Effector memory CD8-positive, alpha-beta T cell (primary cell): ENCODE data around the gene CRLF3.
"Not testable (repeated sequence)": the region's sequence is repeated elsewhere in the genome, so short reads cannot be mapped to it uniquely, and the experiment has no call there.

Experiments used
- ATAC-seq: fragments of 150-1000 bp; cut with Tn5 transposase; replicated peaks from 2 replicates; pipeline ENCODE4 v1.10.0; 2021; ENCODE audit warnings: mild to moderate bottlenecking, moderate library complexity
- DNase-seq, 3 experiments: peaks; one replicate each; pipeline ENCODE4 v3.0.0; 2021
- H3K27ac Mint-ChIP-seq, 2 donors: one replicate each; pipeline ENCODE4 v1.8.0; 2022; ENCODE audit warnings: mild to moderate bottlenecking in 2 of 2, mixed read lengths in 2 of 2, moderate library complexity in 2 of 2
- H3K27me3 Mint-ChIP-seq, 2 donors: one replicate each; pipeline ENCODE4 v1.8.0; 2022; ENCODE audit warnings: mixed read lengths in 2 of 2
- H3K36me3 Mint-ChIP-seq: one replicate; pipeline ENCODE4 v1.8.0; 2022; ENCODE audit warnings: mild to moderate bottlenecking, moderate library complexity, mixed read lengths; ENCODE audit not compliant: insufficient read depth
- H3K4me1 Mint-ChIP-seq, 2 donors: one replicate each; pipeline ENCODE4 v1.8.0; 2022; ENCODE audit warnings: low read depth in 2 of 2, mixed read lengths in 2 of 2
- H3K4me3 Mint-ChIP-seq, 2 donors: one replicate each; pipeline ENCODE4 v1.8.0; 2022; ENCODE audit warnings: mild to moderate bottlenecking in 2 of 2, mixed read lengths in 2 of 2, moderate library complexity in 2 of 2
- H3K9me3 Mint-ChIP-seq, 2 donors: one replicate each; pipeline ENCODE4 v1.8.0; 2022; ENCODE audit warnings: mixed read lengths in 2 of 2

CRLF3 gene

GRCh38 chr17:30827082-30827481 lies 2.6 kb upstream of the CRLF3 start:
- Mint-ChIP-seq H3K27me3 (no peaks in the 10 kb centered on the region), H3K27ac (no peak overlapping the region), H3K4me3 (no peak overlapping the region), H3K36me3 (peaks cover 18% of the 10 kb centered on the region), H3K4me1 (peaks cover 20 to 36% of the 10 kb centered on the region in 2 donors), H3K9me3 (no peaks in the 10 kb centered on the region)
- DNase-seq (no peak), ATAC-seq (no peak)

- H3K9me3 Mint-ChIP-seq = no peaks in the 10 kb centered on the region
- no peaks in the 10 kb centered on the region for H3K27me3 Mint-ChIP-seq
- H3K4me1 Mint-ChIP-seq = peaks cover 30 to 45% of the 10 kb centered on the region in 2 donors
- ATAC-seq = peak; percentile 13
- H3K27ac Mint-ChIP-seq = peak overlapping the region; percentile 72 to 90
- peaks cover 8% of the 10 kb centered on the region for H3K36me3 Mint-ChIP-seq
- peak; percentile 9 to 17 (median 14) for DNase-seq
- H3K4me3 Mint-ChIP-seq = peak overlapping the region; percentile 78 to 96
Observed at GRCh38 chr17:30824002-30824355, 513 bp downstream of the CRLF3 start.

- DNase-seq (no peak), ATAC-seq (no peak)
- Mint-ChIP-seq H3K9me3 (no peaks in the 10 kb centered on the region), H3K4me1 (peaks cover 34 to 51% of the 10 kb centered on the region in 2 donors), H3K27me3 (no peaks in the 10 kb centered on the region), H3K4me3 (peak overlapping the region; percentile 78 to 96), H3K27ac (peak overlapping the region; percentile 89 to 90), H3K36me3 (peaks cover 12% of the 10 kb centered on the region)
Observed at GRCh38 chr17:30823421-30823820, 1.1 kb downstream of the CRLF3 start.

DNA sequence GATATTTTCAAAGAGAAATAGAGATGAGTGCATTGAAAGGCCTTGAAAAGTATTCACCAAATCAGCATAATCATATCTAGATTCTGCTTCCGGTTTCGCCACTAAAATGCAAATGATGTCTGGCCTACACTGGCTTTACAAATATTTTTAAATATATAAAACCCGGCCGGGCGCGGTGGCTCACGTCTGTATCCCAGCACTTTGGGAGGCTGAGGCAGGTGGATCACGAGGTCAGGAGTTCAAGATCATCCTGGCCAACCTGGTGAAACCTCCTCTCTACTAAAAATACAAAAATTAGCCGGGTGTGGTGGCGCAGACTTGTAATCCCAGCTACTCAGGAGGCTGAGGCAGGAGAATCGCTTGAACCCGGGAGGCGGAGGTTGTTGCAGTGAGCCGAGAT lies 1.6 kb downstream of the CRLF3 start:
- not testable (repeated sequence) for ATAC-seq, DNase-seq, H3K27me3 Mint-ChIP-seq, H3K9me3 Mint-ChIP-seq
- H3K4me3 Mint-ChIP-seq = peak overlapping the region; percentile 78 to 96
- H3K27ac Mint-ChIP-seq = peak overlapping the region; percentile 89 to 90
- peaks cover 34 to 52% of the 10 kb centered on the region in 2 donors for H3K4me1 Mint-ChIP-seq
- peaks cover 12% of the 10 kb centered on the region for H3K36me3 Mint-ChIP-seq

DNA sequence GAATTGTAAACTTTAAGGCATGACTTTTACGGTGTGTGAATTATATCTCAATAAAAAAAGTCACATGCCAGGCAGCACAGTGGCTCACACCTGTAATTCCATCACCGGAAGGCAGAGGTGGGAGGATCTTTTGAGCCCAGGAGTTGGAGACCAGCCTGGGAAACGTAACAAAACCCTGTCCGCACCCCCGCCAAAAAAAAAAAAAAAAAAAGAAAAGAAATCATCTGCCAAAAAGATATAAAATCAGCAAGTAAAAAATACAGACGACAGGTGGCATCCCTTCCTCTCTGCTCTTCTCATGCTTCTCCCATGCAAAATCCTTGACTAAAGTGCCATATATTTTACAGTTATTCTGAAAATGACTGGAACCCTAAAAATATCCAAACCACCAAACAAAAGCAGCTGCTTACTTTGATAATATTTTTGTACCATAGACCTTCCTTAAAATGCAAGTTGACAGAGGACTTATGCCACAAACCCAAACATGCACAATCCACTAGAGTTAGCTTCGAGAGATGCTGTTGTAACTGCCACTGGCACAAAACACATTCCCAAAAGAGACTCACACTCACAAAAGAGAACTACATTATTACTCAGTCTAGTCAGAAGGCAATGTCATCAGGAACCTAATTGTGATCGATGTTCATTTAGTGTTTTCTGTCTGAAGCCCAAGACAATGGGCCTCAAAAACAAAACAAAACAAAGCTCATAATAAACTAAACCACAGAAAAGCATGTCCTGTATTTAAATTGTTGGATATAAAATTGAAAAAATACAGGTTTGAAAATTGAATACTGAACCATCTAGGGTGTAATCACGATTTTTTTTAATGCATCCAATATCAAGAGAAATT lies 2.4 kb downstream of the CRLF3 start:
- Mint-ChIP-seq H3K27me3 (no peaks in the 10 kb centered on the region), H3K4me1 (peaks cover 35 to 52% of the 10 kb centered on the region in 2 donors), H3K9me3 (no peaks in the 10 kb centered on the region), H3K36me3 (peaks cover 12% of the 10 kb centered on the region), H3K27ac (peak overlapping the region; percentile 89 to 90), H3K4me3 (peak overlapping the region; percentile 78 to 96)
- no peak for DNase-seq
- ATAC-seq = no peak

GRCh38 chr17:30819971-30820705 lies 4.4 kb downstream of the CRLF3 start:
- Mint-ChIP-seq H3K36me3 (peaks cover 15% of the 10 kb centered on the region), H3K4me1 (peaks cover 42 to 54% of the 10 kb centered on the region in 2 donors), H3K27me3 (no peaks in the 10 kb centered on the region), H3K4me3 (peak overlapping the region; percentile 78 to 96), H3K9me3 (no peaks in the 10 kb centered on the region), H3K27ac (peak overlapping the region; percentile 89 to 93)
- DNase-seq (no peak), ATAC-seq (no peak)

DNA sequence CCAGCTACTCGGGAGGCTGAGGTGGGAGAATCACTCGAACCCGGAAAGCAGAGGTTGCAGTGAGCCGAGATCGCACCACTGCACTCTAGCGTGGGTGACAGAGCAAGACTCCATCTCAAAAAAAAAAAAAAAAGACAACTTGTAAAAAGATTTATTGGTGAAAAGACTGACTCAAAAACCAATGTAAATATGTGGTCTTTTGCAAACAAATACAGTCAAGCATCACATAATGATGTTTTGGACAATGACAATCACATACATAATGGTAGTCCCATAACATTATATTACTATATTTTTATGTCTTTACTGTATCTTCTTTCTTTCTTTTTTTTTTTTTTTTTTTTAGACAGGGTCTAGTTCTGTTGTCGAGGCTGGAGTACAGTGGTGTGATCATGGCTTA lies 8.3 kb downstream of the CRLF3 start:
- H3K27me3 Mint-ChIP-seq = no peaks in the 10 kb centered on the region
- no peaks in the 10 kb centered on the region for H3K9me3 Mint-ChIP-seq
- peak overlapping the region in 1 of 2 donors; percentile 4 for H3K4me3 Mint-ChIP-seq
- DNase-seq (no peak), ATAC-seq (no peak)
- H3K36me3 Mint-ChIP-seq = peaks cover 24% of the 10 kb centered on the region
- H3K4me1 Mint-ChIP-seq = peaks cover 34 to 43% of the 10 kb centered on the region in 2 donors
- no peak overlapping the region for H3K27ac Mint-ChIP-seq

DNA sequence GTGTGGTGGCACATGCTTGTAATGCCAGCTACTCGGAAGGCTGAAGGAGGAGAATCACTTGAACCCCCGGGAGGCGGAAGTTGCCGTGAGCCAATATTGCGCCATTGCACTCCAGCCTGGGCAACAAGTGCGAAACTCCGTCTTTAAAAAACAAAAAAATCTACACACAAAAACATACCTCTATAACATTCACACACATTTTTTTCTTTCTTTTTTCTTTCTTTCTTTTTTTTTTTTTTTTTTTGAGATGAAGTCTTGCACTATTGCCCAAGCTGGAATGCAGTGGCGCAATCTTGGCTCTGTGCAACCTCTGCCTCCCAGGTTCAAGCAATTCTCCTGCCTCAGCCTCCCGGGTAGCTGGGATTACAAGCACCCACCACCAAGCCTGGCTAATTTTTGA lies 9.6 kb downstream of the CRLF3 start:
- not testable (repeated sequence) for H3K4me3 Mint-ChIP-seq, DNase-seq, H3K27me3 Mint-ChIP-seq, ATAC-seq, H3K9me3 Mint-ChIP-seq
- Mint-ChIP-seq H3K27ac (peak overlapping the region in 1 of 2 donors; percentile 64), H3K36me3 (peaks cover 25% of the 10 kb centered on the region), H3K4me1 (peaks cover 31 to 39% of the 10 kb centered on the region in 2 donors)

- not testable (repeated sequence) for DNase-seq, ATAC-seq, H3K4me3 Mint-ChIP-seq, H3K9me3 Mint-ChIP-seq, H3K27me3 Mint-ChIP-seq
- Mint-ChIP-seq H3K4me1 (peaks cover 37 to 40% of the 10 kb centered on the region in 2 donors), H3K36me3 (peaks cover 29% of the 10 kb centered on the region), H3K27ac (peak overlapping the region; percentile 64 to 65)
Observed at GRCh38 chr17:30814236-30814635, 10.3 kb downstream of the CRLF3 start.

GRCh38 chr17:30812218-30813177 lies 12.0 kb downstream of the CRLF3 start:
- H3K9me3 Mint-ChIP-seq = no peaks in the 10 kb centered on the region
- peak overlapping the region; percentile 71 to 90 for H3K27ac Mint-ChIP-seq
- peak overlapping the region in 1 of 2 donors; percentile 8 for H3K4me3 Mint-ChIP-seq
- H3K4me1 Mint-ChIP-seq = peaks cover 37 to 41% of the 10 kb centered on the region in 2 donors
- H3K36me3 Mint-ChIP-seq = peaks cover 25% of the 10 kb centered on the region
- ATAC-seq (no peak), DNase-seq (no peak)
- no peaks in the 10 kb centered on the region for H3K27me3 Mint-ChIP-seq

DNA sequence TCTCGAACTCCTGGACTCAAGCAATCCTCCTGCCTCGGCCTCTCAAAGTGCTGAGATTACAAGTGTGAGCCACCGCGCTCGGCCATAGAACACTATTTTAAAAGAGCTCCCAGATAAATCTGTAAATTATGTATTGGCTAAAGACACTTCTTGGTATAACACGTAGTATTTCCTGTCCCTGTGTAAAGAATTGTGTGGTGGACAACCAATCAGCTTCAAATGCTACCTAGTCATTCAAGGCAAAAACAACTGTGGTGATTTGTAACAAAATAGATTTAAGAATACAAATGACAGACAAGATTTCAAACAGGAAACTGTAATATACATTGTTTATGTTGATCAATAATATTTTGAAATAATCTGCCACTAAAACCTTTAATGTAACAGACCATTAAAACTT lies 14.6 kb downstream of the CRLF3 start:
- DNase-seq (no peak), ATAC-seq (no peak)
- Mint-ChIP-seq H3K36me3 (peaks cover 19% of the 10 kb centered on the region), H3K4me1 (peaks cover 35 to 45% of the 10 kb centered on the region in 2 donors), H3K27ac (peak overlapping the region; percentile 94 to 95), H3K27me3 (no peaks in the 10 kb centered on the region), H3K4me3 (peak overlapping the region; percentile 79 to 81), H3K9me3 (no peaks in the 10 kb centered on the region)

GRCh38 chr17:30808785-30809286 lies 15.7 kb downstream of the CRLF3 start:
- H3K36me3 Mint-ChIP-seq = peaks cover 20% of the 10 kb centered on the region
- DNase-seq (peak; percentile 14 to 37 (median 34)), ATAC-seq (peak; percentile 98)

More at GRCh38 chr17:30808785-30809286, 15.7 kb downstream of the CRLF3 start:
- H3K9me3 Mint-ChIP-seq = no peaks in the 10 kb centered on the region
- no peaks in the 10 kb centered on the region for H3K27me3 Mint-ChIP-seq
- H3K4me1 Mint-ChIP-seq = peaks cover 37 to 52% of the 10 kb centered on the region in 2 donors
- H3K4me3 Mint-ChIP-seq = peak overlapping the region; percentile 79 to 81
- peak overlapping the region; percentile 94 to 95 for H3K27ac Mint-ChIP-seq
